ENCODE data around the gene PRMT1. TPM values are rescaled to one million over a fixed set of nuclear protein-coding genes. Genes with fewer than 3 reads are reported as not detected.

PRMT1 gene
- total and polyA plus RNA-seq, 2 donors (not counting 1 experiment from before 2014, with no cell fraction given): 184 to 298 TPM

- Histone ChIP-seq H3K36me3 (ENCODE audit: control insufficient read depth, insufficient read depth, low read length) (peaks cover 10% of the 10 kb centered on the region), H4K20me1 (ENCODE audit: control insufficient read depth, extremely low read depth, insufficient read depth, low read length) (no peaks in the 10 kb centered on the region), H3K9ac (ENCODE audit: insufficient read depth, low read length) (peak within 1 kb of the TSS; percentile 97), H3K4me3 (replicated peaks in 1 of 4; ENCODE audit: control extremely low read depth in 1 of 4, insufficient read depth in 1 of 4, low read depth in 3 of 4, low read length in 4 of 4) (peak within 1 kb of the TSS; percentile 80 to 99 (median 95)), H2AFZ (ENCODE audit: low read length) (no peak within 1 kb of the TSS), H3K4me2 (ENCODE audit: extremely low read depth, insufficient read depth, low read length) (peak within 1 kb of the TSS; percentile 96), H3K27me3 (ENCODE audit: control insufficient read depth, insufficient read depth, low read length) (no peaks in the 10 kb centered on the region), H3K27ac (ENCODE audit: insufficient read depth, low read length) (peak within 1 kb of the TSS; percentile 97), H3K79me2 (ENCODE audit: control insufficient read depth, insufficient read depth, low read length) (peaks cover 47% of the 10 kb centered on the region), H3K4me1 (ENCODE audit: control insufficient read depth, extremely low read depth, insufficient read depth, low read length) (peaks cover 7% of the 10 kb centered on the region), H3K9me3 (ENCODE audit: control insufficient read depth, insufficient read depth, low read depth, low read length) (no peaks in the 10 kb centered on the region)
- DNase-seq (ENCODE audit: low read depth in 2 of 2): peak; percentile 99
- TF ChIP-seq CTCF (conservative IDR thresholded peaks at IDR 0.05 in 1 of 2, IDR thresholded peaks at IDR 0.05 in 1 of 2; ENCODE audit: low read depth in 1 of 2, low read length in 2 of 2) (no peak), EZH2 (IDR thresholded peaks at IDR 0.05; ENCODE audit: low read length, missing control alignments) (no peak)
These were observed 35.2 kb upstream of the PRMT1 start, which contains the start of gene SCAF1 for GRCh38 chr19:49641688-49642491. TSS of gene SCAF1 (plus strand) at chr19:49642209. CDS start at chr19:49645027, 2,818 bp downstream.

- Histone ChIP-seq H3K4me1 (ENCODE audit: control insufficient read depth, extremely low read depth, insufficient read depth, low read length) (peaks cover 7% of the 10 kb centered on the region), H3K4me2 (ENCODE audit: extremely low read depth, insufficient read depth, low read length) (peak overlapping the region; percentile 94), H3K36me3 (ENCODE audit: control insufficient read depth, insufficient read depth, low read length) (peaks cover 10% of the 10 kb centered on the region), H2AFZ (ENCODE audit: low read length) (no peak overlapping the region), H3K4me3 (replicated peaks in 1 of 4; ENCODE audit: control extremely low read depth in 1 of 4, insufficient read depth in 1 of 4, low read depth in 3 of 4, low read length in 4 of 4) (peak overlapping the region; percentile 80 to 99 (median 95)), H3K27ac (ENCODE audit: insufficient read depth, low read length) (peak overlapping the region; percentile 97), H3K9me3 (ENCODE audit: control insufficient read depth, insufficient read depth, low read depth, low read length) (no peaks in the 10 kb centered on the region), H3K9ac (ENCODE audit: insufficient read depth, low read length) (peak overlapping the region; percentile 97), H3K79me2 (ENCODE audit: control insufficient read depth, insufficient read depth, low read length) (peaks cover 53% of the 10 kb centered on the region), H4K20me1 (ENCODE audit: control insufficient read depth, extremely low read depth, insufficient read depth, low read length) (no peaks in the 10 kb centered on the region), H3K27me3 (ENCODE audit: control insufficient read depth, insufficient read depth, low read length) (no peaks in the 10 kb centered on the region)
- no peak for DNase-seq (ENCODE audit: low read depth in 2 of 2)
- no peak for TF ChIP-seq EZH2 (IDR thresholded peaks at IDR 0.05; ENCODE audit: low read length, missing control alignments)
- TF ChIP-seq CTCF (conservative IDR thresholded peaks at IDR 0.05 in 1 of 2, IDR thresholded peaks at IDR 0.05 in 1 of 2; ENCODE audit: low read depth in 1 of 2, low read length in 2 of 2): no peak
These were observed 34.5 kb upstream of the PRMT1 start for GRCh38 chr19:49642492-49643035.

- Histone ChIP-seq H3K27me3 (ENCODE audit: control insufficient read depth, insufficient read depth, low read length) (no peaks in the 10 kb centered on the region), H4K20me1 (ENCODE audit: control insufficient read depth, extremely low read depth, insufficient read depth, low read length) (no peaks in the 10 kb centered on the region), H3K9ac (ENCODE audit: insufficient read depth, low read length) (no peak overlapping the region), H3K79me2 (ENCODE audit: control insufficient read depth, insufficient read depth, low read length) (peaks cover 53% of the 10 kb centered on the region), H2AFZ (ENCODE audit: low read length) (no peak overlapping the region), H3K4me2 (ENCODE audit: extremely low read depth, insufficient read depth, low read length) (peak overlapping the region; percentile 94), H3K27ac (ENCODE audit: insufficient read depth, low read length) (peak overlapping the region; percentile 2), H3K36me3 (ENCODE audit: control insufficient read depth, insufficient read depth, low read length) (peaks cover 10% of the 10 kb centered on the region), H3K4me3 (replicated peaks in 1 of 4; ENCODE audit: control extremely low read depth in 1 of 4, insufficient read depth in 1 of 4, low read depth in 3 of 4, low read length in 4 of 4) (peak overlapping the region; percentile 80 to 99 (median 95)), H3K9me3 (ENCODE audit: control insufficient read depth, insufficient read depth, low read depth, low read length) (no peaks in the 10 kb centered on the region), H3K4me1 (ENCODE audit: control insufficient read depth, extremely low read depth, insufficient read depth, low read length) (peaks cover 4% of the 10 kb centered on the region)
- DNase-seq (ENCODE audit: low read depth in 2 of 2): no peak
- no peak for TF ChIP-seq CTCF (conservative IDR thresholded peaks at IDR 0.05 in 1 of 2, IDR thresholded peaks at IDR 0.05 in 1 of 2; ENCODE audit: low read depth in 1 of 2, low read length in 2 of 2)
- no peak for TF ChIP-seq EZH2 (IDR thresholded peaks at IDR 0.05; ENCODE audit: low read length, missing control alignments)
These were observed 33.6 kb upstream of the PRMT1 start for GRCh38 chr19:49643466-49643865.

All from fibroblast of lung (primary cell).